GM19035 (cell line): ENCODE measurements around the gene RHAG.

ENCODE experiments used
- ATAC-seq: cut with Tn5 transposase; IDR thresholded peaks from one replicate; pipeline ENCODE4 v1.9.1; 2021; ENCODE audit not compliant: unreplicated experiment

Gene RHAG

GRCh38 chr6:49565855-49566254 lies 70.8 kb downstream of the RHAG start:
- ATAC-seq, result no peak

- ATAC-seq, result no peak
Measured at GRCh38 chr6:49565261-49565660, 71.4 kb downstream of the RHAG start.

- ATAC-seq, result no peak
Measured at GRCh38 chr6:49564552-49564951, 72.1 kb downstream of the RHAG start.

GRCh38 chr6:49563006-49563886 lies 73.4 kb downstream of the RHAG start:
- no peak for ATAC-seq

GRCh38 chr6:49558238-49558637 lies 78.4 kb downstream of the RHAG start:
- ATAC-seq, result no peak

- ATAC-seq, result no peak
Measured at GRCh38 chr6:49557177-49557576, 79.5 kb downstream of the RHAG start.

- no peak for ATAC-seq
Measured at GRCh38 chr6:49556429-49556837, 80.2 kb downstream of the RHAG start.

GRCh38 chr6:49555951-49556350 lies 80.7 kb downstream of the RHAG start:
- no peak for ATAC-seq
